ENCODE data around the gene JMJD1C.

DNA sequence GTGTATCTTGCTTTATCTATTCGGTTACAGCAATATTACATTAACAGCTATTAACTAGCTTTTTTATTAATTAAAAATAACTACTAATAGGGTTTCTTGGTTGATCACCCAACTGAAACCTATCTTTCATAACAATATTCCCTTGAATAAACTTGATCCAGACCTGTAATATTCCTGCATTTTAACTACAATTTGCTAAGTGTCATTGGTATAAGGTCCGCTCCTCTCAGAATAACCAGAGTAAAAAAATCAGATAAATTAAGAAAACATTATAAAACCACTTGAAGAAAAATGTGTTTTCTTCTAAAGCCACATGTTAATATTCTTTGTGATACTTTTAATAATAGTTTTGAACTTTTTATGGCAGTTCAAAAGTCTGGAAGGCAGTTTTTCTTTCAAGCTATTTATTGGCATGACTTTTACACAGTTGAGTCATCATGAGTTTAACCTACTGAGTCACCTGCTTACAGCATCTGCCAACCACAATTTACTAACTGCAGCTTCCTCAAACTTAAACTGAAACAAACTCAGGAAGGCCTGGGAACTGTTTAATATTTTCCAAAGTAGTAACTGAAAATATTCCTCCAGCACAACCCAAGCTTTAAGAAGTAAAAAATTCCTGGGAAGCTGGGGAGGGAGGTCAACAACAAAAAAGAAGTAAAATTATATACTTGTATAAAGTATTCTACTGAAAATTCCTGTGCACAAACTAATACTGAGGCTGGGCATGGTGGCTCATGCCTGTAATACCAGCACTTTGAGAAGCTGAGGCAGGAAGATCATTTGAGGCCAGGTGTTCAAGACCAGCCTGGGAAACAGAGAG is 229.5 kb downstream of the JMJD1C start:
- TF ChIP-seq ZSCAN18 (CRISPR knock-in tag; IDR thresholded peaks at IDR 0.05) (no peak), FOXP1 (CRISPR knock-in tag; IDR thresholded peaks at IDR 0.05; ENCODE audit: borderline replicate concordance) (no peak), NR3C1 (CRISPR knock-in tag; conservative IDR thresholded peaks at IDR 0.05; ENCODE audit: low read depth) (no peak), SOX15 (CRISPR knock-in tag; IDR thresholded peaks at IDR 0.05) (no peak)
- TF ChIP-seq, protein P1, sequence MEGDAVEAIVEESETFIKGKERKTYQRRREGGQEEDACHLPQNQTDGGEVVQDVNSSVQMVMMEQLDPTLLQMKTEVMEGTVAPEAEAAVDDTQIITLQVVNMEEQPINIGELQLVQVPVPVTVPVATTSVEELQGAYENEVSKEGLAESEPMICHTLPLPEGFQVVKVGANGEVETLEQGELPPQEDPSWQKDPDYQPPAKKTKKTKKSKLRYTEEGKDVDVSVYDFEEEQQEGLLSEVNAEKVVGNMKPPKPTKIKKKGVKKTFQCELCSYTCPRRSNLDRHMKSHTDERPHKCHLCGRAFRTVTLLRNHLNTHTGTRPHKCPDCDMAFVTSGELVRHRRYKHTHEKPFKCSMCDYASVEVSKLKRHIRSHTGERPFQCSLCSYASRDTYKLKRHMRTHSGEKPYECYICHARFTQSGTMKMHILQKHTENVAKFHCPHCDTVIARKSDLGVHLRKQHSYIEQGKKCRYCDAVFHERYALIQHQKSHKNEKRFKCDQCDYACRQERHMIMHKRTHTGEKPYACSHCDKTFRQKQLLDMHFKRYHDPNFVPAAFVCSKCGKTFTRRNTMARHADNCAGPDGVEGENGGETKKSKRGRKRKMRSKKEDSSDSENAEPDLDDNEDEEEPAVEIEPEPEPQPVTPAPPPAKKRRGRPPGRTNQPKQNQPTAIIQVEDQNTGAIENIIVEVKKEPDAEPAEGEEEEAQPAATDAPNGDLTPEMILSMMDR (IDR thresholded peaks at IDR 0.05), result no peak
